ENCODE data around the gene BAIAP3.

BAIAP3 gene

DNA sequence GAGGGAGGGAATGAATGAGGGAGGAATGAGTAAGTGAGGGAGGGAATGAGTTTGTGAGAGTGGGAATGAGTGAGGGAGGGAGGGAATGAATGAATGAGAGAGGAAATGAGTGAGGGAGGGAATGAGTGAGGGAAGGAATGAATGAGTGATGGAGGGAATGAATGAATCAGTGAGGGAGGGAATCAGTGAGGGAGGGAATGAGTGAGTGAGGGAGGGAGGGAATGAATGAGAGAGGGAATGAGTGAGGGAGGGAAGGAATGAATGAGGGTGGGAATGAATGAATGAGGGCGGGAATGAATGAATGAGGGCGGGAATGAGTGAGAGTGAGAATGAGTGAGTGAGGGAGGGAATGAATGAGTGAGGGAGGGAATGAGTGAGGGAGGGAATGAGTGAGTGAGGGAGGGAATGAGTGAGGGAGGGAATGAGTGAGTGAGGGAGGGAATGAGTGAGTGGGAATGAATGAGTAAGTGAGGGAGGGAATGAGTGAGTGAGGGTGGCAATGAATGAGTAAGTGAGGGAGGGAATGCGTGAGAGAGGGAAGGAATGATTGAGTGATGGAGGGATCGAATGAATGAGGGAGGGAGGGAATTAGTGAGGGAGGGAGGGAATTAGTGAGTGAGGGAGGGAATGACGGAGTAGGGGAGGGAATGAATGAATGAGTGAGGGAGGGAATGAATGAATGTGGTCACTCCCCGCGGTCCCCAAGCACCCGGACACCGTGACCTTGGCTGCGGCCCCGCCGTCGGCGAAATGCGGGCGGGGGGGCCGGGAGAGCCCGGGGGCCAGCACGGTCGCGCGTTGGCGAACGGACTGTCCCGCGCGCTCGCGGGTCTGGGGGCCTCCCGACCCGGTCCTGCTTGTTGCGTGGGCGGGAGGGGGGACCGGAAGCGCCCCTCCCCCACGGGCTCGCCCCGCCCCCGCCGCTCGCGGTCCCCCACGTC, 25.1 kb upstream of the BAIAP3 start:
- no peak for TF ChIP-seq GABPA (IDR thresholded peaks at IDR 0.05; ENCODE audit: low read depth)
- no peak for TF ChIP-seq SPI1 (IDR thresholded peaks at IDR 0.05; ENCODE audit: borderline replicate concordance, low read depth)
- 0 out of 2 replicates have a peak, but pooled peaks have one; percentile 25 for TF ChIP-seq POLR2AphosphoS5 (IDR thresholded peaks at IDR 0.05; ENCODE audit: low read depth)
- peak in 1 of 2 experiments; percentile 79 for DNase-seq (ENCODE audit: low read depth in 1 of 2, low spot score in 1 of 2)
- Histone ChIP-seq H3K27me3 (ENCODE audit: insufficient read depth, poor library complexity, severe bottlenecking) (no peaks in the 10 kb centered on the region), H3K27ac (replicated peaks) (peak overlapping the region; percentile 100), H3K4me3 (replicated peaks; ENCODE audit: insufficient read depth, low read length) (peak overlapping the region; percentile 45)

DNA sequence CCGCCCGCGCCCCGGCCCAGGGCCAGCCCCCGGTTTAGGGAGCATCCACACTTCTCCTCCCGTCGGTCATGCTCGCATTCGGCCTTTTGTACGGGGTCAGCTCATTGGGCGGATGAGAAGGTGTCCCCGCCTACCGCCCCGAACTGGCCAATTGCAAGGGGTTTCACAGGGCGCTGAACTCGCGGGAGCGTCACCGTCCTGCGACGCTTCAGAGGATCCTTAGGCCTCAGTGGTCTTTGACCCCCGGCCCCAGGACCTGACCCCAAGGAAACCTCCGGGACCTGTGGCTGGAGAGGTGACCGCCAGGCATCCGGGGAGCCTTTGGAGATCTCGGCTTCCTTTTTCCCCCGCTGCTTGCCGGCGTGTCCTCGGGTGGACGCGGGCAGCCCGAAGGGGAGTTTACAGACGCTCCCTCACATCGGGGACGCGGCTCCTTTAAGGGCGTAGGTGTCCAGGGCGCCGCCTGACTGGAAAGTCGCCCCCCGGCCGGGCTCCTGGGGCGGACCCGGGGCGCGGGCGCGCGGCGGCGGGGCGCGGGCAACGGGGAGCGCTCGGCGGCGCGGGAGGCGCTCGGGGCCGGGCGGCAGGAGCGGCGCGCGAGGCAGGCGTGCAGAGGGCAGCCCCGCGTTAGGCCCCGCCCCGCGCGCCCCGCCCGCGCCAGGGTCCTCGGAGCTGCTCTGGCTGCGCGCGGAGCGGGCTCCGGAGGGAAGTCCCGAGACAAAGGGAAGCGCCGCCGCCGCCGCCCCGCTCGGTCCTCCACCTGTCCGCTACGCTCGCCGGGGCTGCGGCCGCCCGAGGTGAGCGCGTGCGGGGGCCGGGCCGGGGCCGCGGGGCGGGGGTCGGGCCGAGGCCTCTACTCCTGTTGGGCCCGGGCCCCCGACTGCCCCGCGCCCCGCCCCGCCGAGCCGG, 24.2 kb upstream of the BAIAP3 start, which contains the start of gene UBE2I:
Gene UBE2I (plus strand): TSS at position 660 of the 909 bp plus-strand sequence. CDS start 4,395 bp downstream, outside the sequence.
- Histone ChIP-seq H3K4me3 (replicated peaks; ENCODE audit: insufficient read depth, low read length) (peak within 1 kb of the TSS; percentile 58), H3K27ac (replicated peaks) (peak within 1 kb of the TSS; percentile 100), H3K27me3 (ENCODE audit: insufficient read depth, poor library complexity, severe bottlenecking) (no peaks in the 10 kb centered on the region)
- peak; percentile 36; the same call in 1 of the 2 replicates for TF ChIP-seq SPI1 (IDR thresholded peaks at IDR 0.05; ENCODE audit: borderline replicate concordance, low read depth)
- TF ChIP-seq POLR2AphosphoS5 (IDR thresholded peaks at IDR 0.05; ENCODE audit: low read depth): peak; percentile 14; the same call in 1 of the 2 replicates
- TF ChIP-seq GABPA (IDR thresholded peaks at IDR 0.05; ENCODE audit: low read depth): 0 out of 2 replicates have a peak, but pooled peaks have one; percentile 9
- TF ChIP-seq, protein P1, sequence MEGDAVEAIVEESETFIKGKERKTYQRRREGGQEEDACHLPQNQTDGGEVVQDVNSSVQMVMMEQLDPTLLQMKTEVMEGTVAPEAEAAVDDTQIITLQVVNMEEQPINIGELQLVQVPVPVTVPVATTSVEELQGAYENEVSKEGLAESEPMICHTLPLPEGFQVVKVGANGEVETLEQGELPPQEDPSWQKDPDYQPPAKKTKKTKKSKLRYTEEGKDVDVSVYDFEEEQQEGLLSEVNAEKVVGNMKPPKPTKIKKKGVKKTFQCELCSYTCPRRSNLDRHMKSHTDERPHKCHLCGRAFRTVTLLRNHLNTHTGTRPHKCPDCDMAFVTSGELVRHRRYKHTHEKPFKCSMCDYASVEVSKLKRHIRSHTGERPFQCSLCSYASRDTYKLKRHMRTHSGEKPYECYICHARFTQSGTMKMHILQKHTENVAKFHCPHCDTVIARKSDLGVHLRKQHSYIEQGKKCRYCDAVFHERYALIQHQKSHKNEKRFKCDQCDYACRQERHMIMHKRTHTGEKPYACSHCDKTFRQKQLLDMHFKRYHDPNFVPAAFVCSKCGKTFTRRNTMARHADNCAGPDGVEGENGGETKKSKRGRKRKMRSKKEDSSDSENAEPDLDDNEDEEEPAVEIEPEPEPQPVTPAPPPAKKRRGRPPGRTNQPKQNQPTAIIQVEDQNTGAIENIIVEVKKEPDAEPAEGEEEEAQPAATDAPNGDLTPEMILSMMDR (IDR thresholded peaks at IDR 0.05; ENCODE audit: insufficient read depth, low read length): no peak
- TF ChIP-seq, protein P2, sequence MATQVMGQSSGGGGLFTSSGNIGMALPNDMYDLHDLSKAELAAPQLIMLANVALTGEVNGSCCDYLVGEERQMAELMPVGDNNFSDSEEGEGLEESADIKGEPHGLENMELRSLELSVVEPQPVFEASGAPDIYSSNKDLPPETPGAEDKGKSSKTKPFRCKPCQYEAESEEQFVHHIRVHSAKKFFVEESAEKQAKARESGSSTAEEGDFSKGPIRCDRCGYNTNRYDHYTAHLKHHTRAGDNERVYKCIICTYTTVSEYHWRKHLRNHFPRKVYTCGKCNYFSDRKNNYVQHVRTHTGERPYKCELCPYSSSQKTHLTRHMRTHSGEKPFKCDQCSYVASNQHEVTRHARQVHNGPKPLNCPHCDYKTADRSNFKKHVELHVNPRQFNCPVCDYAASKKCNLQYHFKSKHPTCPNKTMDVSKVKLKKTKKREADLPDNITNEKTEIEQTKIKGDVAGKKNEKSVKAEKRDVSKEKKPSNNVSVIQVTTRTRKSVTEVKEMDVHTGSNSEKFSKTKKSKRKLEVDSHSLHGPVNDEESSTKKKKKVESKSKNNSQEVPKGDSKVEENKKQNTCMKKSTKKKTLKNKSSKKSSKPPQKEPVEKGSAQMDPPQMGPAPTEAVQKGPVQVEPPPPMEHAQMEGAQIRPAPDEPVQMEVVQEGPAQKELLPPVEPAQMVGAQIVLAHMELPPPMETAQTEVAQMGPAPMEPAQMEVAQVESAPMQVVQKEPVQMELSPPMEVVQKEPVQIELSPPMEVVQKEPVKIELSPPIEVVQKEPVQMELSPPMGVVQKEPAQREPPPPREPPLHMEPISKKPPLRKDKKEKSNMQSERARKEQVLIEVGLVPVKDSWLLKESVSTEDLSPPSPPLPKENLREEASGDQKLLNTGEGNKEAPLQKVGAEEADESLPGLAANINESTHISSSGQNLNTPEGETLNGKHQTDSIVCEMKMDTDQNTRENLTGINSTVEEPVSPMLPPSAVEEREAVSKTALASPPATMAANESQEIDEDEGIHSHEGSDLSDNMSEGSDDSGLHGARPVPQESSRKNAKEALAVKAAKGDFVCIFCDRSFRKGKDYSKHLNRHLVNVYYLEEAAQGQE (IDR thresholded peaks at IDR 0.05; ENCODE audit: insufficient replicate concordance, low read depth): no peak
- peak; percentile 95 to 97 for DNase-seq (ENCODE audit: low read depth in 1 of 2, low spot score in 1 of 2)

DNA sequence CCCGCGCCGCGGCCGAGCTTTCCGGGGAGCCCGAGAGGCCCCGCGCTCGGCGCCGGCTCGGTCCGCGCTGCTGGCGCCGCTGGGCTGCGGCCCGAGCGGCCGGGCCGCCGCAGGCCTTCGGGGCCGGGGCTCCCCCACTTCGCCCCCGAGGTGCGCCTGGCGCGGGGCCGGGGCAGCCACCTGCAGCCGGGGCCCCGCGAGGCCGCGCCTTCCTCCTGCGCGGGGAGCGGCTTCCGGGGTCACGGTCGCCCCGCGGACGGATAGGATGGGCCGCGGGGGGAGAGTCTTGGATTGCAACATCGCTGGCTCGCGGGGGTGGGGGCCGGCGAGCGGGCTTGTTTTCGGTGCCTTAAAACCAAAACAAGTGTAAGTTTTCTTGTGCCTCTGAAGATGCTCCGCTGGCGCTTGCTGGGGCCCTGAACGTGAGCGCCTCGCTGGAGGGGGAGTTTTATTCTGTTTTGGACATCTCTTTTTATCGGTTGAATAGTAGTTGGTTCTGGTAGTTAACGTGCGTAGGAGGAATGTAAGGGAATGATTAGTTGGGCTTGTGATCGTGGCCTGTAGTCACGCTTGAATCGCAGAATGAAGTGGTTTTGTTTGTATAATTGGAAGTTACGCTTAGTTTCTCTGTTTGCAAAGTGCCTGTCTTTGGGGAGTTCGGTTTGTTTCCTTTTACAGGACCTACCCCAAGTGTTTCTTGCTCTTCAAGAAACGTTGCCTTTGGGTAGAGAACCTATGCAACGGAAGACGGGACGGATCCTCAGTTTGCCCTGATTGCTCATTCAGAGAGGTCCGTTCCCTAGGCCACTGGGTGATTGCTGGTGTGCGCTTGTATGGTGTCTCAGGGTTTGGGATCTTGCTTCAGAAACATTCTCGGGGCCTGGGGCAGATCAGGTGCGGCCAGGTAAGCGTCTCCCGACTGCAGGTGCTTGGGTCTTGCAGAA, 23.3 kb upstream of the BAIAP3 start:
- peak in 1 of 2 experiments; percentile 53 for DNase-seq (ENCODE audit: low read depth in 1 of 2, low spot score in 1 of 2)
- no peaks in the 10 kb centered on the region for H3K27me3 ChIP-seq (ENCODE audit: insufficient read depth, poor library complexity, severe bottlenecking)
- H3K4me3 ChIP-seq (replicated peaks; ENCODE audit: insufficient read depth, low read length): peak overlapping the region; percentile 58
- H3K27ac ChIP-seq (replicated peaks): peak overlapping the region; percentile 65
- no peak for TF ChIP-seq POLR2AphosphoS5 (IDR thresholded peaks at IDR 0.05; ENCODE audit: low read depth)
- TF ChIP-seq, protein P2 (IDR thresholded peaks at IDR 0.05; ENCODE audit: insufficient replicate concordance, low read depth): no peak
- TF ChIP-seq, protein P1 (IDR thresholded peaks at IDR 0.05; ENCODE audit: insufficient read depth, low read length): no peak
- TF ChIP-seq SPI1 (IDR thresholded peaks at IDR 0.05; ENCODE audit: borderline replicate concordance, low read depth): no peak
- TF ChIP-seq GABPA (IDR thresholded peaks at IDR 0.05; ENCODE audit: low read depth): no peak

Data from HL-60 (cell line).